GM10248 (cell line): ENCODE data around the gene MARCHF4.

Experiments
- CTCF ChIA-PET: fragments of 300-600 bp; sonication (Branson Sonifier 250); formaldehyde crosslinking; extraction: SDS; loops from one replicate; lab custom pipeline; 2021; ENCODE audit warnings: antibody characterized with exemption; lab: Yijun Ruan, JAX
- POLR2A ChIA-PET: fragments of 350-650 bp; sonication (Branson Sonifier 250); formaldehyde crosslinking; extraction: SDS; loops from one replicate; lab custom pipeline; 2020; ENCODE audit warnings: antibody characterized with exemption; lab: Yijun Ruan, JAX
- DNase-seq: peaks from one replicate; pipeline ENCODE4 v3.0.0; 2012; ENCODE audit errors: extremely low spot score
- TF ChIP-seq, protein P1 (sequence below): IDR thresholded peaks from 2 replicates; pipeline ENCODE4 v1.5.1; 2012; ENCODE audit warnings: mild to moderate bottlenecking, low read depth; ENCODE audit errors: extremely low read depth, missing control alignments, control extremely low read depth

MARCHF4 gene

GRCh38 chr2:216352653-216353270 is 19.5 kb downstream of the MARCHF4 start:
- ChIA-PET CTCF (interaction anchor here (0.8 to 2.9 kb wide), 5 partner anchors 11 to 52 kb away, joined by 3 to 8 read pairs (median 5); no protein-coding TSS in a partner anchor), POLR2A (no interaction called here)
- DNase-seq: no peak
- TF ChIP-seq, protein P1, sequence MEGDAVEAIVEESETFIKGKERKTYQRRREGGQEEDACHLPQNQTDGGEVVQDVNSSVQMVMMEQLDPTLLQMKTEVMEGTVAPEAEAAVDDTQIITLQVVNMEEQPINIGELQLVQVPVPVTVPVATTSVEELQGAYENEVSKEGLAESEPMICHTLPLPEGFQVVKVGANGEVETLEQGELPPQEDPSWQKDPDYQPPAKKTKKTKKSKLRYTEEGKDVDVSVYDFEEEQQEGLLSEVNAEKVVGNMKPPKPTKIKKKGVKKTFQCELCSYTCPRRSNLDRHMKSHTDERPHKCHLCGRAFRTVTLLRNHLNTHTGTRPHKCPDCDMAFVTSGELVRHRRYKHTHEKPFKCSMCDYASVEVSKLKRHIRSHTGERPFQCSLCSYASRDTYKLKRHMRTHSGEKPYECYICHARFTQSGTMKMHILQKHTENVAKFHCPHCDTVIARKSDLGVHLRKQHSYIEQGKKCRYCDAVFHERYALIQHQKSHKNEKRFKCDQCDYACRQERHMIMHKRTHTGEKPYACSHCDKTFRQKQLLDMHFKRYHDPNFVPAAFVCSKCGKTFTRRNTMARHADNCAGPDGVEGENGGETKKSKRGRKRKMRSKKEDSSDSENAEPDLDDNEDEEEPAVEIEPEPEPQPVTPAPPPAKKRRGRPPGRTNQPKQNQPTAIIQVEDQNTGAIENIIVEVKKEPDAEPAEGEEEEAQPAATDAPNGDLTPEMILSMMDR: no peak

GRCh38 chr2:216351172-216351925 is 20.9 kb downstream of the MARCHF4 start:
- no peak for DNase-seq
- ChIA-PET CTCF (interaction anchor here (0.9 to 1.9 kb wide), 3 partner anchors 13 to 154 kb away, joined by 3 to 5 read pairs (median 3); no protein-coding TSS in a partner anchor), POLR2A (no interaction called here)
- TF ChIP-seq, protein P1: no peak

- ChIA-PET CTCF (interaction anchor here (0.9 to 1.2 kb wide), 2 partner anchors 14 to 153 kb away, joined by 3 read pairs; no protein-coding TSS in a partner anchor), POLR2A (no interaction called here)
- DNase-seq: no peak
- TF ChIP-seq, protein P1: no peak
Observed at GRCh38 chr2:216350214-216350791, 22.0 kb downstream of the MARCHF4 start.

GRCh38 chr2:216349366-216349765 is 22.9 kb downstream of the MARCHF4 start:
- ChIA-PET POLR2A (no interaction called here), CTCF (no interaction called here)
- DNase-seq: no peak
- TF ChIP-seq, protein P1: no peak

- POLR2A ChIA-PET: no interaction called here
- no peak for DNase-seq
- TF ChIP-seq, protein P1: no peak
- CTCF ChIA-PET: no interaction called here
Observed at GRCh38 chr2:216348756-216349308, 23.5 kb downstream of the MARCHF4 start.

GRCh38 chr2:216346781-216347180 is 25.5 kb downstream of the MARCHF4 start:
- TF ChIP-seq, protein P1: no peak
- ChIA-PET CTCF (no interaction called here), POLR2A (no interaction called here)

More at GRCh38 chr2:216346781-216347180, 25.5 kb downstream of the MARCHF4 start:
- no peak for DNase-seq
